Activated naive CD4-positive, alpha-beta T cell treated with anti-CD3 and anti-CD28 coated beads for 36 hours (primary cell): Measurements from ENCODE around the gene LRRC17. TPM values are rescaled to one million over a fixed set of nuclear protein-coding genes. Genes with fewer than 3 reads are reported as not detected.

Experiments
- CTCF ChIA-PET: fragments of 350-600 bp; sonication (Branson Sonifier 250); formaldehyde crosslinking; loops from one replicate; lab custom pipeline; 2021; ENCODE audit warnings: antibody characterized with exemption; lab: Charles Lee
- DNase-seq: peaks from one replicate; pipeline ENCODE4 v3.0.0-alpha.2; 2020
- H3K27ac Mint-ChIP-seq: one replicate; pipeline ENCODE4 v1.8.0; 2021; ENCODE audit warnings: mild to moderate bottlenecking, mixed read lengths
- H3K27me3 Mint-ChIP-seq: one replicate; pipeline ENCODE4 v1.8.0; 2021; ENCODE audit warnings: low read depth, mixed read lengths
- H3K36me3 Mint-ChIP-seq: one replicate; pipeline ENCODE4 v1.8.0; 2021; ENCODE audit warnings: low read depth, mixed read lengths
- H3K4me1 Mint-ChIP-seq: one replicate; pipeline ENCODE4 v1.8.0; 2021; ENCODE audit warnings: low read depth, mixed read lengths
- H3K4me3 Mint-ChIP-seq: one replicate; pipeline ENCODE4 v1.8.0; 2021; ENCODE audit warnings: mild to moderate bottlenecking, moderate library complexity, mixed read lengths
- H3K9me3 Mint-ChIP-seq: one replicate; pipeline ENCODE4 v1.8.0; 2021; ENCODE audit warnings: mixed read lengths
- intact Hi-C: fragments of 100-400 bp; cut with micrococcal nuclease; formaldehyde crosslinking; loops from one replicate; pipeline ENCODE4 v1.15.1; 2023
- total RNA-seq, 2 experiments: library from RNA; stranded (reverse); gene quantifications; one replicate each; pipeline ENCODE4 v1.2.3, GENCODE V29; 2021

The LRRC17 gene
- total RNA-seq, 2 experiments from 2014 or later, result not detected

DNA sequence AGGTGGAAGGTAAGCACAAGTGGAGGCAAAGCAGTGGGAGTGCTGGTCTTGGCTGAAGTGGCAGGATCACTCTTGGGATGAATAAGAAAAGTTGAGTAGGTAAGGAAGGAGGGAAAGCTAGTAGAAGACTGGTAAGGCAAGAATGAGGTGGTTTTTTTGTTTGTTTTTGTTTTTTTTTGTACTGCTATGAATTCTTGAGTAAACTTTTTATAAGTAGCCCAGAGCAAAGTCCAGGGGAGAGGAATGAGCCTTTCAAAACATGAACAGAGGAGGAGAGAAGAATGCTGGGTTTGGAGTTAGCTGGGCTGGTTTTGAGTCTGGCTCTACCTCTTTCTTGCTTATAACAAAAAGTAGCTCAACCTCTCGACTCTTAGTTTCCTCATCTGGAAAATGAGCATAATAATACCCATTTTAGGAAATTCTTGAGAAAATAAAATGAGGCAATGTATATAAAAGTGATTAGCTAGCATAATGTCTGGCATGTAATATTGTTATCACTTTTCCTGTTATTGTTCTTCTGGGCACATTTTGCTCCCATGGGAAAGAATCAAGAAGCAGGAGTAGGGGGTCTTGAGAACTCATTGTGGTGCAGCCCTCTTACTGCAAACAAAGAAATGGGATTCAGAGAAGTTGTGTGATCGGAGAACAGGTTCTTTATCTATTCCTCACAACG is 24.1 kb upstream of the LRRC17 start:
- no peak overlapping the region for H3K27ac Mint-ChIP-seq
- no peaks in the 10 kb centered on the region for H3K4me1 Mint-ChIP-seq
- H3K9me3 Mint-ChIP-seq, result no peaks in the 10 kb centered on the region
- intact Hi-C loops, result no loop called here
- no peaks in the 10 kb centered on the region for H3K27me3 Mint-ChIP-seq
- no peak overlapping the region for H3K4me3 Mint-ChIP-seq
- H3K36me3 Mint-ChIP-seq, result no peaks in the 10 kb centered on the region
- CTCF ChIA-PET, result no interaction called here
- DNase-seq, result no peak

DNA sequence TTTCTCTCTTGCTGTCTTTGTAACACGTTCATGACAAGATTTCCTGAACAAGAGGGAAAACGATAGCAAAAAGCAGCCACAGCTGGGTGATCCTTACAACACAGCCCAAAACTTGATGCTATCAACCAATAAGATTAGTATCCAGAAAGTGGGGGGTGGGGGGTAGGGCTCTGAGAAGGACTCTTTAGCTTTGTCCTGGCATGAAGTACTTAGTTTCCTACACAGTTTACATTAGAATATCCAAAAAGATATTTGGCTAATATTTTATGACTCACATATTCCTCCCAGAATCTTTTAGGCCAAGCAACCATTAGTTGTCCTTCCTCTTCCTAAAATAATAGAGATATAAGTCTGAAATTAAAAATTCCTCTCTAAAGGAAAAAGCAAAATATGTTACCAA is 22.9 kb upstream of the LRRC17 start:
- intact Hi-C loops, result no loop called here
- H3K27me3 Mint-ChIP-seq, result no peaks in the 10 kb centered on the region
- H3K4me1 Mint-ChIP-seq, result no peaks in the 10 kb centered on the region
- no peak overlapping the region for H3K27ac Mint-ChIP-seq
- CTCF ChIA-PET, result interaction anchor here (0.9 to 1.0 kb wide), 2 partner anchors 18 to 79 kb away, joined by 3 read pairs; no protein-coding TSS in a partner anchor
- no peaks in the 10 kb centered on the region for H3K36me3 Mint-ChIP-seq
- H3K9me3 Mint-ChIP-seq, result no peaks in the 10 kb centered on the region
- DNase-seq, result no peak
- no peak overlapping the region for H3K4me3 Mint-ChIP-seq

DNA sequence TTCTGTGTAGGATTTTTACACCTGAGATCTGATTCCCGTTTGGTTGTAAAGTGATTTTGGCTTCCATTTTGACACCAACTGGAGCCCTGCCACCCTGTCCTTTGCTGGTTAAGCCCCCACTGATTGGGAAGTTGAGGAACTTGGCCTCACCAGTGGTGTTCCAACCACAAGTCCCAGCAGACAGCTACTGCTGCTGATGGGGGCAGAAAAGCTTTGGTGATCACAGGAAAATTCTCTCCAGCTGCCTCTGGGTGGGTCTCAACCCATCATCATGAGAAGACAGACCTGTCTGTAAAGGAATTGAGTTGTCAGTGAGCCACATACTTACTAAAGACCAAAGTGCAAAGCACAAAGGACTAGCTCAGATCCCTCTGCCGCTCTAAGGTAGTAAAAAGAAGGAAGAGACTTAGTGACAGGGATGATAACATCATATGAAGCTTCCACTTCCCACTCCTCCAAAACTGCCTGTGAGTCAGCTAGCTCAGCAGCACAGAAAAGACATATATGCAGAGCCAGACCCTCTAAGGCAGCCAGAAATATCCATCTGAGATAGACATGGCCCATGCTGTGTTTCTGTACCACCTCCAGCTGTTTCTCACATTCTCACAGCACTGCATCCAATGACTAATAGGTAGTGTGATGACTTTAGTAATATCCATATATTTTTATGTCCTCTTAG is 22.4 kb upstream of the LRRC17 start:
- no peak overlapping the region for H3K27ac Mint-ChIP-seq
- no peaks in the 10 kb centered on the region for H3K4me1 Mint-ChIP-seq
- no peaks in the 10 kb centered on the region for H3K36me3 Mint-ChIP-seq
- no peak for DNase-seq
- intact Hi-C loops, result no loop called here
- H3K9me3 Mint-ChIP-seq, result no peaks in the 10 kb centered on the region
- H3K27me3 Mint-ChIP-seq, result no peaks in the 10 kb centered on the region
- H3K4me3 Mint-ChIP-seq, result no peak overlapping the region
- CTCF ChIA-PET, result interaction anchor here (0.9 to 1.0 kb wide), 2 partner anchors 19 to 79 kb away, joined by 3 read pairs; no protein-coding TSS in a partner anchor

GRCh38 chr7:102890971-102891692 is 21.7 kb upstream of the LRRC17 start:
- Mint-ChIP-seq H3K4me3 (no peak overlapping the region), H3K9me3 (no peaks in the 10 kb centered on the region), H3K4me1 (no peaks in the 10 kb centered on the region), H3K27me3 (no peaks in the 10 kb centered on the region), H3K36me3 (no peaks in the 10 kb centered on the region), H3K27ac (no peak overlapping the region)
- CTCF ChIA-PET, result interaction anchor here (0.7 kb wide), 1 partner anchor 55 kb away, joined by 3 read pairs; no protein-coding TSS in a partner anchor
- intact Hi-C loops, result no loop called here
- no peak for DNase-seq

DNA sequence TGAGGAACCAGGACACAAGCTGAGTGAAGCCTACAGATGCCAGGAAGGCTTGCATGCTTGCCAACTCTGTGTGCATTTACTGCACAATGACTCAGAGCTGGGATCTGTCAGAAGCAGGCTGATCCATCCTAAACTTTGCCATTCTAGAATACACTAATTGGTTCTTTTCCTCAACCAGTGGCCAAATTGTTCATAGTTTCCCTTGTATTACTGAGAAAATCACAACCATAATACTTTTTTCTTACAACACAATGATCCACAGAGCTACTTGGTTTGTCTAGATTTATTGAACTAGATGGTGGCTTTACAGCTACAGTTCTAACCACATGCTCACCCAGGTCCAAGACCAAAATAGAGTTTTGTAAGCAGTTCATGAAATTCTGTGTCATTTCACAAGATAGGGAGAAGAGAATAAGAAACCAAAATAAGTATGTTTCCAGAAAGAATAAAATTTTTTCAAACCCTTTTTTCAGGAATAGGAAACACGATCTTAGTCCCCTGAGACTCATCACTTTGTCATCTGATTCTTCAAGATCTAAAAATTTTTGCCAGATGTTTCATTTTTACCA is 21.0 kb upstream of the LRRC17 start:
- no peaks in the 10 kb centered on the region for H3K4me1 Mint-ChIP-seq
- H3K27ac Mint-ChIP-seq, result no peak overlapping the region
- H3K9me3 Mint-ChIP-seq, result no peaks in the 10 kb centered on the region
- no peaks in the 10 kb centered on the region for H3K27me3 Mint-ChIP-seq
- CTCF ChIA-PET, result interaction anchor here (0.7 to 0.9 kb wide), 2 partner anchors 14 to 56 kb away, joined by 3 read pairs; no protein-coding TSS in a partner anchor
- no peak overlapping the region for H3K4me3 Mint-ChIP-seq
- DNase-seq, result no peak
- no peaks in the 10 kb centered on the region for H3K36me3 Mint-ChIP-seq
- intact Hi-C loops, result no loop called here

GRCh38 chr7:102892631-102893278 is 20.0 kb upstream of the LRRC17 start:
- no peaks in the 10 kb centered on the region for H3K4me1 Mint-ChIP-seq
- no peaks in the 10 kb centered on the region for H3K9me3 Mint-ChIP-seq
- H3K27ac Mint-ChIP-seq, result no peak overlapping the region
- H3K36me3 Mint-ChIP-seq, result no peaks in the 10 kb centered on the region
- no peaks in the 10 kb centered on the region for H3K27me3 Mint-ChIP-seq
- H3K4me3 Mint-ChIP-seq, result no peak overlapping the region
- intact Hi-C loops, result no loop called here
- no peak for DNase-seq
- CTCF ChIA-PET, result interaction anchor here (0.6 to 0.9 kb wide), 2 partner anchors 15 to 169 kb away, joined by 3 read pairs; no protein-coding TSS in a partner anchor

- no peaks in the 10 kb centered on the region for H3K27me3 Mint-ChIP-seq
- H3K9me3 Mint-ChIP-seq, result no peaks in the 10 kb centered on the region
- no peaks in the 10 kb centered on the region for H3K36me3 Mint-ChIP-seq
- CTCF ChIA-PET, result no interaction called here
- H3K4me3 Mint-ChIP-seq, result no peak overlapping the region
- no peak overlapping the region for H3K27ac Mint-ChIP-seq
- intact Hi-C loops, result no loop called here
- no peak for DNase-seq
- H3K4me1 Mint-ChIP-seq, result no peaks in the 10 kb centered on the region
Observed at GRCh38 chr7:102895602-102896001, 17.2 kb upstream of the LRRC17 start.

GRCh38 chr7:102896585-102896984 is 16.2 kb upstream of the LRRC17 start:
- Mint-ChIP-seq H3K27me3 (no peaks in the 10 kb centered on the region), H3K9me3 (no peaks in the 10 kb centered on the region), H3K27ac (no peak overlapping the region), H3K4me3 (no peak overlapping the region), H3K36me3 (no peaks in the 10 kb centered on the region), H3K4me1 (no peaks in the 10 kb centered on the region)
- no peak for DNase-seq
- CTCF ChIA-PET, result no interaction called here
- intact Hi-C loops, result no loop called here

GRCh38 chr7:102897211-102897631 is 15.6 kb upstream of the LRRC17 start:
- H3K36me3 Mint-ChIP-seq, result no peaks in the 10 kb centered on the region
- CTCF ChIA-PET, result no interaction called here
- no peaks in the 10 kb centered on the region for H3K27me3 Mint-ChIP-seq
- H3K27ac Mint-ChIP-seq, result no peak overlapping the region
- no peaks in the 10 kb centered on the region for H3K4me1 Mint-ChIP-seq
- no peaks in the 10 kb centered on the region for H3K9me3 Mint-ChIP-seq
- no peak for DNase-seq
- intact Hi-C loops, result no loop called here
- H3K4me3 Mint-ChIP-seq, result no peak overlapping the region

DNA sequence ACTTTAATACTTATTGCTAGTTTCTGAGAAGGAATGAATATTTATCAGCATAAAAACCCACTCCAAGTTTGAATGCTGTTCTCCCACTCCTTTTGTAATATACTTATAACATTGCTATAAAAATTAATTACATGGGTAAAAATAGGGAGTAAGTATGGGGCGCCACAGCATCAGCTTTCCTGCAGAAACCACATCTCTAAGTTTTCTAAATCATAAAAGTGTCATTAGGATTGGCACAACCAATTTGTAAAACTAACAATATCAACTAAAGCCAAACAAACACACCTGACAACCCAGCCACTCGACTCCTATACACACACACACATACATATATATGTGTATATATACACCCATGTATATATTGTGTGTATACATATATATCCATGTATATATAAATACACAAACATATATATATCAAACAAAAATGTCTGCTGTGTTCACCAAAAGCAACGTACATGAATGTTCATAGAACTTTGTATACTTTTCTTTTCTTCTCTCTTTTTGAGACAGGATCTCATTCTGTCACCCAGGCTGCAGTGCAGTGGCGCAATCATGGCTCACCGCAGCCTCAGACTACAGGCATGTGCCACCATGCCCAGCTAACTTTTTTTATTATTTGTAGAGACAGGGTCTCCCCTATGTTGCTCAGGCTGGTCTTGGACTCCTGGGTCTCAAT is 14.8 kb upstream of the LRRC17 start:
- H3K27me3 Mint-ChIP-seq, result no peaks in the 10 kb centered on the region
- H3K4me3 Mint-ChIP-seq, result no peak overlapping the region
- no peaks in the 10 kb centered on the region for H3K36me3 Mint-ChIP-seq
- intact Hi-C loops, result no loop called here
- no peaks in the 10 kb centered on the region for H3K4me1 Mint-ChIP-seq
- CTCF ChIA-PET, result no interaction called here
- H3K27ac Mint-ChIP-seq, result no peak overlapping the region
- H3K9me3 Mint-ChIP-seq, result no peaks in the 10 kb centered on the region
- no peak for DNase-seq

GRCh38 chr7:102898532-102898859 is 14.3 kb upstream of the LRRC17 start:
- Mint-ChIP-seq H3K36me3 (no peaks in the 10 kb centered on the region), H3K27me3 (no peaks in the 10 kb centered on the region), H3K27ac (no peak overlapping the region), H3K4me1 (no peaks in the 10 kb centered on the region), H3K9me3 (peaks cover under 1% of the 10 kb centered on the region), H3K4me3 (no peak overlapping the region)
- intact Hi-C loops, result no loop called here
- no peak for DNase-seq
- CTCF ChIA-PET, result no interaction called here
